Raji (cell line): ENCODE data around the gene TCEANC2.

Experiments used
- POLR2A ChIP-seq: IDR thresholded peaks from 2 replicates; pipeline ENCODE4 v1.6.1; 2011; ENCODE audit warnings: low read depth, low read length, control low read depth; ENCODE audit not compliant: insufficient read depth

Gene TCEANC2

GRCh38 chr1:54017979-54018378, 35.4 kb upstream of the TCEANC2 start, which contains the start of gene LDLRAD1:
Gene LDLRAD1, minus strand, starts transcription at chr1:54018186. Its CDS starts 74 bp downstream, at chr1:54018112.
- no peak for TF ChIP-seq POLR2A

GRCh38 chr1:54018635-54019034, 34.8 kb upstream of the TCEANC2 start:
- TF ChIP-seq POLR2A: no peak

- no peak for TF ChIP-seq POLR2A
Observed at GRCh38 chr1:54024358-54024757, 29.1 kb upstream of the TCEANC2 start.

GRCh38 chr1:54027848-54028247, 25.6 kb upstream of the TCEANC2 start:
- no peak for TF ChIP-seq POLR2A

GRCh38 chr1:54028306-54029251, 24.8 kb upstream of the TCEANC2 start:
- TF ChIP-seq POLR2A: no peak

- no peak for TF ChIP-seq POLR2A
Observed at GRCh38 chr1:54037476-54037875, 15.9 kb upstream of the TCEANC2 start.

GRCh38 chr1:54041806-54042205, 11.6 kb upstream of the TCEANC2 start:
- TF ChIP-seq POLR2A: no peak

- TF ChIP-seq POLR2A: no peak
Observed at GRCh38 chr1:54045496-54045895, 7.9 kb upstream of the TCEANC2 start.

- TF ChIP-seq POLR2A: no peak
Observed at GRCh38 chr1:54046671-54047383, 6.6 kb upstream of the TCEANC2 start.

- TF ChIP-seq POLR2A: no peak
Observed at GRCh38 chr1:54047384-54048305, 5.8 kb upstream of the TCEANC2 start.

- no peak for TF ChIP-seq POLR2A
Observed at GRCh38 chr1:54051933-54052430, 1.4 kb upstream of the TCEANC2 start.

- TF ChIP-seq POLR2A: no peak
Observed at GRCh38 chr1:54052431-54052933, 926 bp upstream of the TCEANC2 start.

GRCh38 chr1:54053745-54054437, 483 bp downstream of the TCEANC2 start:
- no peak for TF ChIP-seq POLR2A

- TF ChIP-seq POLR2A: no peak
Observed at GRCh38 chr1:54054438-54054749, 986 bp downstream of the TCEANC2 start.
